HG03135 (cell line): Measurements from ENCODE around the gene NDE1.

Experiments used
- ATAC-seq: cut with Tn5 transposase; IDR thresholded peaks from one replicate; pipeline ENCODE4 v1.9.1; 2021; ENCODE audit warnings: mild to moderate bottlenecking, moderate library complexity; ENCODE audit not compliant: unreplicated experiment

NDE1 gene

GRCh38 chr16:15732416-15732815 is 82.4 kb downstream of the NDE1 start:
- ATAC-seq = no peak

- no peak for ATAC-seq
These were observed 85.6 kb downstream of the NDE1 start for GRCh38 chr16:15735610-15736009.

- ATAC-seq = no peak
These were observed 86.5 kb downstream of the NDE1 start for GRCh38 chr16:15736529-15736928.

- no peak for ATAC-seq
These were observed 87.1 kb downstream of the NDE1 start for GRCh38 chr16:15737140-15737644.

GRCh38 chr16:15739464-15739863 is 89.4 kb downstream of the NDE1 start:
- ATAC-seq = no peak

GRCh38 chr16:15739950-15740349 is 89.9 kb downstream of the NDE1 start:
- no peak for ATAC-seq

- no peak for ATAC-seq
These were observed 91.3 kb downstream of the NDE1 start for GRCh38 chr16:15741207-15741871.

- no peak for ATAC-seq
These were observed 92.7 kb downstream of the NDE1 start for GRCh38 chr16:15742716-15743115.

GRCh38 chr16:15743657-15744056 is 93.6 kb downstream of the NDE1 start:
- ATAC-seq = no peak

- ATAC-seq = no peak
These were observed 96.3 kb downstream of the NDE1 start for GRCh38 chr16:15746332-15746731.

GRCh38 chr16:15747937-15748336 is 97.9 kb downstream of the NDE1 start:
- no peak for ATAC-seq

- no peak for ATAC-seq
These were observed 98.6 kb downstream of the NDE1 start for GRCh38 chr16:15748654-15749053.

GRCh38 chr16:15749371-15749770 is 99.3 kb downstream of the NDE1 start:
- no peak for ATAC-seq

GRCh38 chr16:15749985-15750384 is 99.9 kb downstream of the NDE1 start:
- no peak for ATAC-seq

GRCh38 chr16:15751940-15752339 is 101.9 kb downstream of the NDE1 start:
- ATAC-seq = no peak

- ATAC-seq = no peak
These were observed 102.9 kb downstream of the NDE1 start for GRCh38 chr16:15752717-15753488.

GRCh38 chr16:15754821-15755534 is 104.9 kb downstream of the NDE1 start:
- no peak for ATAC-seq

GRCh38 chr16:15757077-15757386 is 107.0 kb downstream of the NDE1 start:
- ATAC-seq = no peak

GRCh38 chr16:15757630-15758251 is 107.7 kb downstream of the NDE1 start:
- no peak for ATAC-seq

GRCh38 chr16:15759070-15759469 is 109.0 kb downstream of the NDE1 start:
- ATAC-seq = no peak

- ATAC-seq = no peak
These were observed 110.1 kb downstream of the NDE1 start for GRCh38 chr16:15760129-15760528.
